AG04450 (cell line): ENCODE measurements around the gene NCR2. TPM values are rescaled to one million over a fixed set of nuclear protein-coding genes. Genes with fewer than 3 reads are reported as not detected.

Source experiments
- CTCF ChIA-PET: fragments of 300-600, 350-600 bp; formaldehyde crosslinking; extraction: SDS; loops from one replicate; lab custom pipeline; 2022; ENCODE audit warnings: antibody characterized with exemption, inconsistent platforms; lab: Charles Lee
- POLR2A ChIA-PET: fragments of 350-600 bp; formaldehyde crosslinking; extraction: SDS; loops from one replicate; lab custom pipeline; 2021; ENCODE audit warnings: antibody characterized with exemption, inconsistent platforms; lab: Yijun Ruan, JAX
- DNase-seq: peaks from one replicate; pipeline ENCODE4 v3.0.0-alpha.2; 2011; ENCODE audit warnings: low read depth, low spot score
- H3K27ac ChIP-seq: one replicate; pipeline ENCODE4 v1.5.1; 2012; ENCODE audit warnings: low read depth, low read length, control low read depth
- H3K27me3 ChIP-seq: one replicate; pipeline ENCODE4 v1.6.0; 2012; ENCODE audit warnings: low read length; ENCODE audit not compliant: control insufficient read depth, insufficient read depth
- H3K4me3 ChIP-seq: 2 replicates; pipeline ENCODE4 v1.5.1; 2011; ENCODE audit warnings: mild to moderate bottlenecking, low read depth, low read length, control low read depth
- H3K9me3 ChIP-seq: 2 replicates; pipeline ENCODE4 v1.5.1; 2012; ENCODE audit warnings: low read length; ENCODE audit not compliant: control insufficient read depth, insufficient read depth
- CTCF ChIP-seq: IDR thresholded peaks from 2 replicates; pipeline ENCODE4 v1.5.1; 2011; ENCODE audit warnings: low read depth, low read length, control low read depth, inconsistent platforms
- polyA plus RNA-seq: library from polyadenylated mRNA; depleted of rRNA; stranded (reverse); fragments of >200 nt; gene quantifications from 2 replicates; pipeline ENCODE4 v1.2.3, GENCODE V29; 2011

Gene NCR2
- polyA plus RNA-seq, 1 experiment, result not detected

- Histone ChIP-seq H3K9me3 (peaks cover 7% of the 10 kb centered on the region; the same call in 1 of the 2 replicates), H3K4me3 (no peak overlapping the region), H3K27me3 (peaks cover 67% of the 10 kb centered on the region), H3K27ac (no peak overlapping the region)
- CTCF ChIA-PET, result interaction anchor here (0.7 to 8.3 kb wide), 9 partner anchors 51 to 313 kb away, joined by 3 to 195 read pairs (median 6); no protein-coding TSS in a partner anchor
- no peak for DNase-seq
- no peak for TF ChIP-seq CTCF
- POLR2A ChIA-PET, result no interaction called here
Observed at GRCh38 chr6:41370488-41371111, 35.2 kb downstream of the NCR2 start.

- Histone ChIP-seq H3K27me3 (peaks cover 73% of the 10 kb centered on the region), H3K27ac (no peak overlapping the region), H3K4me3 (peak overlapping the region; percentile 25), H3K9me3 (peaks cover 7% of the 10 kb centered on the region; the same call in 1 of the 2 replicates)
- CTCF ChIA-PET, result interaction anchor here (1.1 to 8.3 kb wide), 7 partner anchors 50 to 312 kb away, joined by 3 to 195 read pairs (median 12); no protein-coding TSS in a partner anchor
- peak; percentile 46 for TF ChIP-seq CTCF
- POLR2A ChIA-PET, result no interaction called here
- peak; percentile 6 for DNase-seq
Observed at GRCh38 chr6:41371461-41371991, 36.1 kb downstream of the NCR2 start.

GRCh38 chr6:41371992-41372831 is 36.8 kb downstream of the NCR2 start:
- DNase-seq, result no peak
- CTCF ChIA-PET, result interaction anchor here (0.6 to 8.3 kb wide), 9 partner anchors 53 to 415 kb away, joined by 3 to 195 read pairs (median 12); partner anchors contain the start of gene TOMM6
- H3K27ac ChIP-seq, result no peak overlapping the region
- peak overlapping the region; percentile 25 for H3K4me3 ChIP-seq
- POLR2A ChIA-PET, result no interaction called here
- H3K27me3 ChIP-seq, result peaks cover 73% of the 10 kb centered on the region
- H3K9me3 ChIP-seq, result peaks cover 7% of the 10 kb centered on the region; the same call in 1 of the 2 replicates
- no peak for TF ChIP-seq CTCF

- no peak overlapping the region for H3K27ac ChIP-seq
- peaks cover 7% of the 10 kb centered on the region; the same call in 1 of the 2 replicates for H3K9me3 ChIP-seq
- ChIA-PET POLR2A (no interaction called here), CTCF (interaction anchor here (1.2 to 8.3 kb wide), 5 partner anchors 52 to 414 kb away, joined by 3 to 195 read pairs (median 22); partner anchors contain the start of gene TOMM6)
- H3K27me3 ChIP-seq, result peaks cover 78% of the 10 kb centered on the region
- DNase-seq, result no peak
- H3K4me3 ChIP-seq, result no peak overlapping the region
- TF ChIP-seq CTCF, result no peak
Observed at GRCh38 chr6:41372832-41373626, 37.6 kb downstream of the NCR2 start.
